Mesendoderm (in vitro differentiated cells): Measurements from ENCODE around the gene DYNLL2.

Source experiments
- DNase-seq: peaks from one replicate; pipeline ENCODE4 v3.0.0; 2013
- H2AK5ac ChIP-seq: 2 replicates; pipeline ENCODE4 v1.6.1; 2013; ENCODE audit warnings: low read length, inconsistent platforms
- H2BK120ac ChIP-seq: 2 replicates; pipeline ENCODE4 v1.6.1; 2013; ENCODE audit warnings: low read depth, mild to moderate bottlenecking, low read length, moderate library complexity, mixed read lengths
- H2BK15ac ChIP-seq: replicated peaks from 2 replicates; pipeline ENCODE4 v1.6.1; 2013; ENCODE audit warnings: low read depth, mild to moderate bottlenecking, moderate library complexity
- H2BK5ac ChIP-seq: 2 replicates; pipeline ENCODE4 v1.6.1; 2013; ENCODE audit warnings: low read length, inconsistent platforms
- H3K18ac ChIP-seq: 2 replicates; pipeline ENCODE4 v1.6.1; 2013; ENCODE audit warnings: mild to moderate bottlenecking, low read length, mixed read lengths
- H3K23ac ChIP-seq: one replicate; pipeline ENCODE4 v1.6.1; 2013; ENCODE audit warnings: low read length
- H3K27ac ChIP-seq: 2 replicates; pipeline ENCODE4 v1.5.1; 2013; ENCODE audit warnings: low read depth, mild to moderate bottlenecking, inconsistent platforms, low read length, moderate library complexity
- H3K27me3 ChIP-seq: 2 replicates; pipeline ENCODE4 v1.6.1; 2013; ENCODE audit warnings: low read length, control low read depth, mild to moderate bottlenecking, inconsistent platforms; ENCODE audit not compliant: insufficient read depth, poor library complexity
- H3K36me3 ChIP-seq: 2 replicates; pipeline ENCODE4 v1.6.1; 2013; ENCODE audit warnings: low read length, inconsistent platforms; ENCODE audit not compliant: control insufficient read depth, insufficient read depth
- H3K4ac ChIP-seq: one replicate; pipeline ENCODE4 v1.6.1; 2013; ENCODE audit warnings: low read depth, mild to moderate bottlenecking, low read length, moderate library complexity
- H3K4me1 ChIP-seq: 2 replicates; pipeline ENCODE4 v1.6.1; 2013; ENCODE audit warnings: low read depth, low read length, inconsistent platforms; ENCODE audit not compliant: control insufficient read depth
- H3K4me2 ChIP-seq: 2 replicates; pipeline ENCODE4 v1.6.1; 2013; ENCODE audit warnings: low read length
- H3K4me3 ChIP-seq: 2 replicates; pipeline ENCODE4 v1.5.1; 2013; ENCODE audit warnings: mild to moderate bottlenecking, low read length
- H3K56ac ChIP-seq: one replicate; pipeline ENCODE4 v1.6.1; 2013; ENCODE audit warnings: low read length
- H3K79me1 ChIP-seq: 2 replicates; pipeline ENCODE4 v1.6.1; 2013; ENCODE audit warnings: low read length, inconsistent platforms
- H3K79me2 ChIP-seq: 2 replicates; pipeline ENCODE4 v1.6.1; 2013; ENCODE audit warnings: mild to moderate bottlenecking, low read length; ENCODE audit not compliant: control insufficient read depth, insufficient read depth
- H3K9ac ChIP-seq: 2 replicates; pipeline ENCODE4 v1.6.1; 2013; ENCODE audit warnings: low read length, inconsistent platforms
- H4K5ac ChIP-seq: one replicate; pipeline ENCODE4 v1.6.1; 2013; ENCODE audit warnings: low read length
- H4K8ac ChIP-seq: one replicate; pipeline ENCODE4 v1.6.1; 2013; ENCODE audit warnings: low read depth, mild to moderate bottlenecking, control low read depth, low read length, moderate library complexity
- WGBS: extraction: QIAGEN DNeasy Blood & Tissue Kit; methylation state at CpG from one replicate; pipeline ENCODE4 v1.1.7; 2013; ENCODE audit warnings: low lambda C conversion rate, missing lambda C conversion rate; ENCODE audit not compliant: insufficient coverage; ENCODE audit errors: extremely low coverage; 5-methylcytosine and 5-hydroxymethylcytosine counted together

The DYNLL2 gene

GRCh38 chr17:58084317-58084981 is 1.2 kb downstream of the DYNLL2 start:
- Histone ChIP-seq H3K4me3 (peak overlapping the region; percentile 89), H2BK120ac (no peak overlapping the region), H3K4me1 (peaks cover 20% of the 10 kb centered on the region), H3K18ac (peak overlapping the region; percentile 60), H4K8ac (no peak overlapping the region), H3K56ac (peak overlapping the region; percentile 91), H3K79me2 (peaks cover 56% of the 10 kb centered on the region), H3K23ac (no peak overlapping the region), H2AK5ac (no peak overlapping the region), H4K5ac (no peak overlapping the region), H3K79me1 (peaks cover 33% of the 10 kb centered on the region), H3K36me3 (peaks cover 6% of the 10 kb centered on the region), H3K27me3 (no peaks in the 10 kb centered on the region), H2BK15ac (no peak overlapping the region), H2BK5ac (no peak overlapping the region), H3K4ac (no peak overlapping the region), H3K4me2 (peak overlapping the region; percentile 96), H3K27ac (no peak overlapping the region), H3K9ac (peak overlapping the region; percentile 90)
- peak; percentile 80 for DNase-seq
- WGBS: no CpG with 5 or more reads among the region's 7 CpGs

GRCh38 chr17:58085039-58085715 is 2.0 kb downstream of the DYNLL2 start:
- DNase-seq: no peak
- no peak overlapping the region for H4K8ac ChIP-seq
- H2BK15ac ChIP-seq: no peak overlapping the region
- H2BK5ac ChIP-seq: no peak overlapping the region
- H3K36me3 ChIP-seq: peaks cover 8% of the 10 kb centered on the region
- peaks cover 57% of the 10 kb centered on the region for H3K79me2 ChIP-seq
- peak overlapping the region; percentile 19 for H3K4me2 ChIP-seq
- no peak overlapping the region for H2AK5ac ChIP-seq
- no peak overlapping the region for H3K27ac ChIP-seq
- H3K4me1 ChIP-seq: peaks cover 20% of the 10 kb centered on the region
- no peak overlapping the region for H2BK120ac ChIP-seq
- no peak overlapping the region for H4K5ac ChIP-seq
- no peak overlapping the region for H3K23ac ChIP-seq
- no peak overlapping the region for H3K56ac ChIP-seq
- H3K18ac ChIP-seq: no peak overlapping the region
- no peaks in the 10 kb centered on the region for H3K27me3 ChIP-seq
- H3K9ac ChIP-seq: peak overlapping the region; percentile 15
- no CpG with 5 or more reads among the region's 8 CpGs for WGBS
- H3K4me3 ChIP-seq: no peak overlapping the region
- H3K79me1 ChIP-seq: peaks cover 34% of the 10 kb centered on the region
- no peak overlapping the region for H3K4ac ChIP-seq

GRCh38 chr17:58086953-58087352 is 3.7 kb downstream of the DYNLL2 start:
- Histone ChIP-seq H3K79me1 (peaks cover 39% of the 10 kb centered on the region), H3K9ac (no peak overlapping the region), H3K27me3 (no peaks in the 10 kb centered on the region), H2AK5ac (no peak overlapping the region), H3K56ac (no peak overlapping the region), H4K8ac (no peak overlapping the region), H3K4me2 (no peak overlapping the region), H3K4ac (no peak overlapping the region), H3K79me2 (peaks cover 57% of the 10 kb centered on the region), H3K23ac (peak overlapping the region; percentile 11), H4K5ac (no peak overlapping the region), H2BK120ac (no peak overlapping the region), H2BK5ac (no peak overlapping the region), H3K27ac (no peak overlapping the region), H3K4me1 (peaks cover 14% of the 10 kb centered on the region), H3K4me3 (no peak overlapping the region), H3K36me3 (peaks cover 8% of the 10 kb centered on the region), H3K18ac (no peak overlapping the region), H2BK15ac (no peak overlapping the region)
- no peak for DNase-seq
- WGBS: no CpG with 5 or more reads among the region's 8 CpGs

DNA sequence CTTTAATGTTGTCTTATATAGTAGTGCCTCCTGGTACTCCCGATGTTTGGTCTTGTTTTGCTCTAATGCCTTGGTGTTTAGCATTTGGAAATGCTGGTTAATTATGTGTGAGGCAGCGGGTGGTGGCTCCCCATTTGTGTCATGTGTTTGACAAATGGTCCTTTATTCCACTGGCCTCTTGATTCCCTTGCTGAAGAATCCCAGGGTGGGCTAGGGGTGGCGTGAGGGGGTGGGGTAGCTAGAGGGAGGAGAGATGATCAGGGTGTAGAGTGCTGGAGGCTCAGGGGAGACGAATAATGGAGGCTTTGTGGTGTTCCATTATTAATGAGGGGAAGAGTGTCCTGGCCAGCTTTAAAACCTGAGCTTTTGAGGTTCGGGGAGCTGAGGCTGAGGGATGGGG is 5.4 kb downstream of the DYNLL2 start:
- H2AK5ac ChIP-seq: no peak overlapping the region
- no peak overlapping the region for H2BK120ac ChIP-seq
- WGBS: no CpG with 5 or more reads among the region's 5 CpGs
- no peak overlapping the region for H3K18ac ChIP-seq
- no peak overlapping the region for H3K56ac ChIP-seq
- no peak overlapping the region for H2BK5ac ChIP-seq
- no peak overlapping the region for H3K27ac ChIP-seq
- H3K4me2 ChIP-seq: no peak overlapping the region
- peaks cover 40% of the 10 kb centered on the region for H3K79me1 ChIP-seq
- peak; percentile 5 for DNase-seq
- no peak overlapping the region for H4K5ac ChIP-seq
- H3K36me3 ChIP-seq: peaks cover 10% of the 10 kb centered on the region
- H3K4me1 ChIP-seq: peaks cover 6% of the 10 kb centered on the region
- no peaks in the 10 kb centered on the region for H3K27me3 ChIP-seq
- H3K4ac ChIP-seq: no peak overlapping the region
- no peak overlapping the region for H2BK15ac ChIP-seq
- H3K23ac ChIP-seq: no peak overlapping the region
- H4K8ac ChIP-seq: no peak overlapping the region
- no peak overlapping the region for H3K4me3 ChIP-seq
- peaks cover 54% of the 10 kb centered on the region for H3K79me2 ChIP-seq
- H3K9ac ChIP-seq: no peak overlapping the region

- Histone ChIP-seq H3K79me1 (peaks cover 43% of the 10 kb centered on the region), H2BK5ac (no peak overlapping the region), H3K79me2 (peaks cover 50% of the 10 kb centered on the region), H4K5ac (no peak overlapping the region), H3K4ac (no peak overlapping the region), H2BK15ac (no peak overlapping the region), H3K4me1 (peaks cover 6% of the 10 kb centered on the region), H2BK120ac (no peak overlapping the region), H3K27ac (no peak overlapping the region), H3K23ac (no peak overlapping the region), H4K8ac (no peak overlapping the region), H3K4me3 (no peak overlapping the region), H3K18ac (no peak overlapping the region), H3K4me2 (no peak overlapping the region), H3K36me3 (peaks cover 12% of the 10 kb centered on the region), H2AK5ac (no peak overlapping the region), H3K9ac (no peak overlapping the region), H3K56ac (no peak overlapping the region), H3K27me3 (no peaks in the 10 kb centered on the region)
- DNase-seq: no peak
- no CpG with 5 or more reads among the region's 11 CpGs for WGBS
These were observed 5.9 kb downstream of the DYNLL2 start for GRCh38 chr17:58089111-58089510.
